GM12892 (cell line): ENCODE results near the gene OR1F1.

Source experiments
- DNase-seq: peaks from one replicate; pipeline ENCODE4 v3.0.0; 2011; ENCODE audit not compliant: insufficient read length
- FAIRE-seq: peaks from 2 replicates; lab custom pipeline; 2011; peaks lifted over from hg19 to GRCh38; lab: Jason Lieb, UNC
- POLR2A ChIP-seq: IDR thresholded peaks from 2 replicates; pipeline ENCODE4 v1.6.1; 2011; ENCODE audit warnings: low read depth, low read length, control low read depth
- POLR2AphosphoS5 ChIP-seq: IDR thresholded peaks from 2 replicates; pipeline ENCODE4 v1.6.1; 2011; ENCODE audit warnings: low read depth, low read length, control low read depth
- TAF1 ChIP-seq: IDR thresholded peaks from 2 replicates; pipeline ENCODE4 v1.6.1; 2011; ENCODE audit warnings: low read depth, mild to moderate bottlenecking, control low read depth, low read length, borderline replicate concordance

The OR1F1 gene

GRCh38 chr16:3252967-3253366 lies 65.0 kb downstream of the OR1F1 start:
- FAIRE-seq (no peak), DNase-seq (no peak)
- TF ChIP-seq POLR2AphosphoS5 (no peak), TAF1 (no peak), POLR2A (no peak)

- no peak for TF ChIP-seq POLR2AphosphoS5
- no peak for TF ChIP-seq TAF1
- TF ChIP-seq POLR2A: no peak
- no peak for FAIRE-seq
- DNase-seq: no peak
Measured at GRCh38 chr16:3254309-3254708, 66.3 kb downstream of the OR1F1 start.
